IMR-90 (cell line): ENCODE results near the gene HMG20A. TPM values are rescaled to one million over a fixed set of nuclear protein-coding genes. Genes with fewer than 3 reads are reported as not detected.

Experiments
- ATAC-seq: fragments of 200-7000 bp; cut with Tn5 transposase; 2 replicates; pipeline ENCODE4 v1.9.1; 2020; ENCODE audit warnings: low read depth, mild to moderate bottlenecking, moderate library complexity
- BruUV-seq: library from RNA; stranded (reverse); fragments of 400-500 nt; replicated peaks from 2 replicates; lab custom pipeline; 2021; lab: Mats Ljungman, UMichigan
- CTCF ChIA-PET: fragments of 300-600 bp; formaldehyde crosslinking; extraction: SDS; loops from one replicate; lab custom pipeline; 2021; ENCODE audit warnings: antibody characterized with exemption; lab: Yijun Ruan, JAX
- POLR2A ChIA-PET: fragments of 300-600 bp; sonication (Branson Sonifier 250); formaldehyde crosslinking; loops from one replicate; lab custom pipeline; 2022; ENCODE audit warnings: antibody characterized with exemption; ENCODE audit not compliant: unreplicated experiment; lab: Charles Lee
- DNase-seq: peaks from one replicate; pipeline ENCODE4 v3.0.0; 2013
- H2AFZ ChIP-seq: replicated peaks from 2 replicates; pipeline ENCODE3; 2013; ENCODE audit warnings: low read length, mild to moderate bottlenecking; ENCODE audit not compliant: poor library complexity
- H2AK5ac ChIP-seq: 2 replicates; pipeline ENCODE4 v1.6.1; 2013; ENCODE audit warnings: low read depth, low read length, inconsistent platforms
- H2AK9ac ChIP-seq: replicated peaks from 2 replicates; pipeline ENCODE3; 2013; ENCODE audit warnings: mild to moderate bottlenecking, low read depth, low read length, moderate library complexity; ENCODE audit not compliant: poor library complexity
- H2BK120ac ChIP-seq: 2 replicates; pipeline ENCODE4 v1.6.1; 2013; ENCODE audit warnings: low read depth, low read length, inconsistent platforms
- H2BK15ac ChIP-seq: 3 replicates; pipeline ENCODE4 v1.6.1; 2013; ENCODE audit warnings: low read depth, low read length, inconsistent platforms
- H2BK20ac ChIP-seq: 2 replicates; pipeline ENCODE4 v1.6.1; 2013; ENCODE audit warnings: low read depth, mild to moderate bottlenecking, inconsistent platforms, low read length, moderate library complexity
- H2BK5ac ChIP-seq: 2 replicates; pipeline ENCODE4 v1.6.1; 2013; ENCODE audit warnings: mild to moderate bottlenecking, low read depth, low read length, inconsistent platforms; ENCODE audit not compliant: poor library complexity, severe bottlenecking
- H3K14ac ChIP-seq: replicated peaks from 2 replicates; pipeline ENCODE4 v1.6.1; 2013; ENCODE audit warnings: low read depth, low read length, inconsistent platforms
- H3K18ac ChIP-seq: 2 replicates; pipeline ENCODE4 v1.6.1; 2013; ENCODE audit warnings: low read depth, low read length, control low read depth
- H3K23ac ChIP-seq: 2 replicates; pipeline ENCODE4 v1.6.1; 2013; ENCODE audit warnings: low read depth, low read length, inconsistent platforms
- H3K27ac ChIP-seq: 2 replicates; pipeline ENCODE4 v1.5.1; 2013; ENCODE audit warnings: mild to moderate bottlenecking, control low read depth, low read length; ENCODE audit not compliant: insufficient read depth
- H3K27me3 ChIP-seq: 2 replicates; pipeline ENCODE4 v1.6.1; 2013; ENCODE audit warnings: low read length; ENCODE audit not compliant: control insufficient read depth, insufficient read depth
- H3K36me3 ChIP-seq: 2 replicates; pipeline ENCODE4 v1.6.1; 2013; ENCODE audit warnings: low read length, mixed read lengths; ENCODE audit not compliant: control insufficient read depth, insufficient read depth
- H3K4ac ChIP-seq: 2 replicates; pipeline ENCODE4 v1.6.1; 2013; ENCODE audit warnings: low read depth, low read length, inconsistent platforms
- H3K4me1 ChIP-seq: 2 replicates; pipeline ENCODE4 v1.6.1; 2013; ENCODE audit warnings: low read length, mixed read lengths; ENCODE audit not compliant: control insufficient read depth, insufficient read depth
- H3K4me2 ChIP-seq: 2 replicates; pipeline ENCODE4 v1.6.1; 2013; ENCODE audit warnings: low read depth, mild to moderate bottlenecking, control low read depth, low read length, moderate library complexity
- H3K4me3 ChIP-seq: 2 replicates; pipeline ENCODE4 v1.5.1; 2013; ENCODE audit warnings: low read depth, mild to moderate bottlenecking, control low read depth, low read length, moderate library complexity; ENCODE audit not compliant: insufficient read depth
- H3K56ac ChIP-seq: 2 replicates; pipeline ENCODE4 v1.6.1; 2013; ENCODE audit warnings: low read length, inconsistent platforms; ENCODE audit not compliant: insufficient read depth; ENCODE audit errors: extremely low read depth
- H3K79me1 ChIP-seq, 2 experiments: 2 replicates each; pipeline ENCODE4 v1.6.1; 2013; ENCODE audit warnings: low read length in 2 of 2, inconsistent platforms in 1 of 2, low read depth in 1 of 2
- H3K9ac ChIP-seq: 2 replicates; pipeline ENCODE4 v1.6.1; 2013; ENCODE audit warnings: low read depth, low read length, control low read depth
- H3K9me1 ChIP-seq: 2 replicates; pipeline ENCODE4 v1.6.1; 2013; ENCODE audit warnings: low read length, inconsistent platforms; ENCODE audit not compliant: insufficient read depth
- H3K9me3 ChIP-seq: 2 replicates; pipeline ENCODE4 v1.6.1; 2013; ENCODE audit warnings: low read length; ENCODE audit not compliant: control insufficient read depth, insufficient read depth
- H4K20me1 ChIP-seq: 2 replicates; pipeline ENCODE4 v1.6.1; 2013; ENCODE audit warnings: low read length, inconsistent platforms; ENCODE audit not compliant: insufficient read depth
- H4K5ac ChIP-seq: 2 replicates; pipeline ENCODE4 v1.6.1; 2013; ENCODE audit warnings: mild to moderate bottlenecking, low read depth, low read length, control low read depth
- H4K8ac ChIP-seq, 2 experiments: 2 replicates each; pipeline ENCODE4 v1.6.1; 2013; ENCODE audit warnings: low read depth in 2 of 2, low read length in 2 of 2, control low read depth in 1 of 2, inconsistent platforms in 1 of 2
- H4K91ac ChIP-seq: 2 replicates; pipeline ENCODE4 v1.6.1; 2013; ENCODE audit warnings: low read depth, low read length, inconsistent platforms; ENCODE audit not compliant: insufficient read depth
- CEBPB ChIP-seq: IDR thresholded peaks from 2 replicates; pipeline ENCODE4 v1.6.1; 2012; ENCODE audit warnings: low read depth, low read length, improper control_type of control experiment
- SMC3 ChIP-seq: fragments of 150-350 bp; IDR thresholded peaks from 2 replicates; pipeline ENCODE4 v1.6.1; 2016; ENCODE audit warnings: low read depth, mild to moderate bottlenecking, antibody characterized with exemption, low read length, moderate library complexity
- WGBS, 2 experiments: methylation state at CpG; one replicate each; pipeline versions ENCODE4 v1.1.5 to v1.1.7; 2013; ENCODE audit warnings: missing lambda C conversion rate in 2 of 2; ENCODE audit not compliant: insufficient read length in 1 of 2; ENCODE audit errors: extremely low coverage in 2 of 2; 5-methylcytosine and 5-hydroxymethylcytosine counted together
- dilution Hi-C: fragments of 300-500 bp; cut with HindIII; formaldehyde crosslinking; loops from one replicate; pipeline ENCODE4 v1.14.3; 2018; ENCODE audit warnings: low sequenced_read_pairs; ENCODE audit not compliant: unreplicated experiment
- in situ Hi-C: fragments of 300-500 bp; cut with MboI; formaldehyde crosslinking; loops from 3 replicates; pipeline ENCODE4 v1.14.3; 2019; ENCODE audit warnings: low sequenced_read_pairs, inconsistent platforms, mixed read lengths
- intact Hi-C: fragments of 100-400 bp; cut with micrococcal nuclease; formaldehyde crosslinking; loops from 2 replicates; pipeline ENCODE4 v1.10.0; 2022
- polyA plus RNA-seq, 3 experiments: library from polyadenylated mRNA; depleted of rRNA; stranded (reverse); fragments of >200 nt; gene quantifications; 2 replicates each; pipeline ENCODE4 v1.2.3, GENCODE V29; 2012; ENCODE audit warnings: low replicate concordance in 1 of 3
- total RNA-seq: library from RNA; depleted of rRNA; stranded (reverse); fragments of >200 nt; gene quantifications from 2 replicates; pipeline ENCODE4 v1.2.3, GENCODE V29; 2012
- TF ChIP-seq, protein P1 (sequence below): conservative IDR thresholded peaks from 2 replicates; pipeline ENCODE4 v1.5.1; 2012; ENCODE audit warnings: mild to moderate bottlenecking, low read depth, low read length, improper control_type of control experiment

The HMG20A gene
- total and polyA plus RNA-seq, 2 of the 4 experiments (the other 2 are of a cell fraction) = 22.3 to 25.3 TPM

- no peak overlapping the region for H3K4me3 ChIP-seq
- peak overlapping the region; percentile 53; the same call in 1 of the 2 replicates for H3K4ac ChIP-seq
- H3K23ac ChIP-seq = no peak overlapping the region
- ChIA-PET POLR2A (no interaction called here), CTCF (interaction anchor here (1.1 to 2.7 kb wide), 6 partner anchors 15 to 380 kb away, joined by 3 to 16 read pairs (median 5); no protein-coding TSS in a partner anchor)
- ATAC-seq (no peak), DNase-seq (peak; percentile 29)
- H3K9me1 ChIP-seq = peaks cover 15% of the 10 kb centered on the region; the same call in 1 of the 2 replicates
- H4K5ac ChIP-seq = no peak overlapping the region; the same call in 1 of the 2 replicates
- peak overlapping the region; percentile 95; the same call in 1 of the 2 replicates for H2BK120ac ChIP-seq
- H2AFZ ChIP-seq = no peak overlapping the region
- dilution Hi-C loops (no loop called here), intact Hi-C loops (loop anchor here (2.0 to 5.0 kb wide), 2 partner anchors 41 to 45 kb away; no protein-coding TSS in a partner anchor), in situ Hi-C loops (loop anchor here (10.0 kb wide), 1 partner anchor 383 kb away; no protein-coding TSS in a partner anchor)
- H3K4me2 ChIP-seq = peak overlapping the region; percentile 13; the same call in 1 of the 2 replicates
- peaks cover 28% of the 10 kb centered on the region for H3K4me1 ChIP-seq
- H3K36me3 ChIP-seq = no peaks in the 10 kb centered on the region
- 0 out of 2 replicates have a peak overlapping the region, but pooled peaks have one; percentile 10 for H2BK20ac ChIP-seq
- no CpG with 5 or more reads among the region's 6 CpGs for WGBS, 2 experiments
- H4K8ac ChIP-seq = no peak overlapping the region; a peak in 1 of 4 replicates
- H3K27ac ChIP-seq = no peak overlapping the region
- TF ChIP-seq, protein P1, sequence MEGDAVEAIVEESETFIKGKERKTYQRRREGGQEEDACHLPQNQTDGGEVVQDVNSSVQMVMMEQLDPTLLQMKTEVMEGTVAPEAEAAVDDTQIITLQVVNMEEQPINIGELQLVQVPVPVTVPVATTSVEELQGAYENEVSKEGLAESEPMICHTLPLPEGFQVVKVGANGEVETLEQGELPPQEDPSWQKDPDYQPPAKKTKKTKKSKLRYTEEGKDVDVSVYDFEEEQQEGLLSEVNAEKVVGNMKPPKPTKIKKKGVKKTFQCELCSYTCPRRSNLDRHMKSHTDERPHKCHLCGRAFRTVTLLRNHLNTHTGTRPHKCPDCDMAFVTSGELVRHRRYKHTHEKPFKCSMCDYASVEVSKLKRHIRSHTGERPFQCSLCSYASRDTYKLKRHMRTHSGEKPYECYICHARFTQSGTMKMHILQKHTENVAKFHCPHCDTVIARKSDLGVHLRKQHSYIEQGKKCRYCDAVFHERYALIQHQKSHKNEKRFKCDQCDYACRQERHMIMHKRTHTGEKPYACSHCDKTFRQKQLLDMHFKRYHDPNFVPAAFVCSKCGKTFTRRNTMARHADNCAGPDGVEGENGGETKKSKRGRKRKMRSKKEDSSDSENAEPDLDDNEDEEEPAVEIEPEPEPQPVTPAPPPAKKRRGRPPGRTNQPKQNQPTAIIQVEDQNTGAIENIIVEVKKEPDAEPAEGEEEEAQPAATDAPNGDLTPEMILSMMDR = no peak
- TF ChIP-seq SMC3 (no peak), CEBPB (no peak)
- H4K91ac ChIP-seq = no peak overlapping the region
- H3K9ac ChIP-seq = no peak overlapping the region
- H2AK9ac ChIP-seq = no peak overlapping the region
- no peak overlapping the region for H2BK5ac ChIP-seq
- BruUV-seq = no TSS peak
- H3K9me3 ChIP-seq = no peaks in the 10 kb centered on the region
- no peaks in the 10 kb centered on the region for H3K27me3 ChIP-seq
- no peak overlapping the region for H3K14ac ChIP-seq
- no peak overlapping the region for H3K18ac ChIP-seq
- no peak overlapping the region for H3K56ac ChIP-seq
- H2BK15ac ChIP-seq = 0 out of 3 replicates have a peak overlapping the region, but pooled peaks have one; percentile 61
- no peaks in the 10 kb centered on the region for H4K20me1 ChIP-seq
- peaks cover 0 to 24% of the 10 kb centered on the region in 2 experiments; a peak in 2 of 4 replicates for H3K79me1 ChIP-seq
- H2AK5ac ChIP-seq = no peak overlapping the region
Observed at GRCh38 chr15:77497942-77498361, 77.3 kb downstream of the HMG20A start.
